GM19035 (cell line): ENCODE data around the gene RDH14.
A peak's percentile ranks its signal among the peaks of the same experiment; 100 is the strongest.

ENCODE experiments used
- ATAC-seq: cut with Tn5 transposase; IDR thresholded peaks from one replicate; pipeline ENCODE4 v1.9.1; 2021; ENCODE audit not compliant: unreplicated experiment

The RDH14 gene

GRCh38 chr2:18566145-18566769, 5.8 kb upstream of the RDH14 start:
- ATAC-seq, result no peak

GRCh38 chr2:18560797-18561085, 288 bp upstream of the RDH14 start:
- ATAC-seq, result peak; percentile 1

GRCh38 chr2:18559531-18560030, 872 bp downstream of the RDH14 start:
- ATAC-seq, result no peak

- no peak for ATAC-seq
Measured at GRCh38 chr2:18558458-18558857, 2.0 kb downstream of the RDH14 start.

GRCh38 chr2:18557121-18557520, 3.3 kb downstream of the RDH14 start:
- no peak for ATAC-seq

- ATAC-seq, result no peak
Measured at GRCh38 chr2:18552351-18553077, 7.9 kb downstream of the RDH14 start.

- ATAC-seq, result no peak
Measured at GRCh38 chr2:18551623-18552022, 8.8 kb downstream of the RDH14 start.

GRCh38 chr2:18551169-18551568, 9.3 kb downstream of the RDH14 start:
- no peak for ATAC-seq

- ATAC-seq, result no peak
Measured at GRCh38 chr2:18550433-18550832, 10.0 kb downstream of the RDH14 start.

- ATAC-seq, result no peak
Measured at GRCh38 chr2:18549083-18549482, 11.4 kb downstream of the RDH14 start.

GRCh38 chr2:18548621-18549020, 11.8 kb downstream of the RDH14 start:
- no peak for ATAC-seq

GRCh38 chr2:18546567-18546966, 13.9 kb downstream of the RDH14 start:
- no peak for ATAC-seq

- ATAC-seq, result no peak
Measured at GRCh38 chr2:18545384-18545783, 15.1 kb downstream of the RDH14 start.

- ATAC-seq, result no peak
Measured at GRCh38 chr2:18544171-18544570, 16.3 kb downstream of the RDH14 start.

- no peak for ATAC-seq
Measured at GRCh38 chr2:18540872-18541271, 19.6 kb downstream of the RDH14 start.

GRCh38 chr2:18536697-18537096, 23.8 kb downstream of the RDH14 start:
- no peak for ATAC-seq

- ATAC-seq, result no peak
Measured at GRCh38 chr2:18536100-18536499, 24.4 kb downstream of the RDH14 start.

- ATAC-seq, result no peak
Measured at GRCh38 chr2:18531194-18531593, 29.3 kb downstream of the RDH14 start.

- ATAC-seq, result no peak
Measured at GRCh38 chr2:18527822-18528221, 32.6 kb downstream of the RDH14 start.

GRCh38 chr2:18527326-18527725, 33.1 kb downstream of the RDH14 start:
- no peak for ATAC-seq

- no peak for ATAC-seq
Measured at GRCh38 chr2:18526429-18526828, 34.0 kb downstream of the RDH14 start.

GRCh38 chr2:18525852-18526251, 34.6 kb downstream of the RDH14 start:
- ATAC-seq, result no peak

- no peak for ATAC-seq
Measured at GRCh38 chr2:18525236-18525635, 35.2 kb downstream of the RDH14 start.
